GM18498 (cell line): ENCODE measurements around the gene CLOCK.
A peak's percentile ranks its signal among the peaks of the same experiment; 100 is the strongest.

Source experiments
- ATAC-seq: cut with Tn5 transposase; IDR thresholded peaks from one replicate; pipeline ENCODE4 v1.9.1; 2021; ENCODE audit warnings: mild to moderate bottlenecking, moderate library complexity; ENCODE audit not compliant: unreplicated experiment

Gene CLOCK

DNA sequence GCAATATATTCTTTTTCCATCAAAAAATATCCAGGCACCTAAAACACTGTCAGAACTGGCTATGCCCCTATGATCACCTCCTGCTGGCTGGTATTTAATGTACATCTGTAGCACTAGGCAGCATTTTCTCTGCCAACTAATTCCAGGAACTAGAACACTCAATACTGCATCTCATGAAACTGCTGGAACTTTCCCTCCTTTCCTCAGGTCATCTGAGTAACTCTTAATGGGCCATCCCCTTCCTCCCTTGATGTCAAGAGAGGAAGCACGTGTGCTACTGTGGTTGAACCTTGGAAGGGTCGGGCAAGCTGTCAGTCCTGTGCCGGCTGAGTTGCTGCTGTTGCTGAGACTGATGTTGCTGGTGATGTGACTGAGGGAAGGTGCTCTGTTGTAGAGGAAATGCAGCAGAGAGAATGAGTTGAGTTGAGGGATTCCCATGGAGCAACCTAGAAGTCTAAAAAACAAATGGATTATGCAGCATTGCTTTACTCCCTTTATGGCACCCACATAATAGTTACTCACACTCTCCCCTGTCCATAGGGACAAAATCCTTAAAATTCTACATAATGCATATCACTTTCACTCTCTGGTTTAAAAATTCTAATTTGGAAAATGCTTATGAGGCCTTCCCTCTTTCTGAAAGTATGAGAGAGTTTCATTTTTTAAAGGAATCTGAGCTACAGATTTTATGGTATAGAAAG is 111.4 kb downstream of the CLOCK start:
- peak; percentile 59 for ATAC-seq

DNA sequence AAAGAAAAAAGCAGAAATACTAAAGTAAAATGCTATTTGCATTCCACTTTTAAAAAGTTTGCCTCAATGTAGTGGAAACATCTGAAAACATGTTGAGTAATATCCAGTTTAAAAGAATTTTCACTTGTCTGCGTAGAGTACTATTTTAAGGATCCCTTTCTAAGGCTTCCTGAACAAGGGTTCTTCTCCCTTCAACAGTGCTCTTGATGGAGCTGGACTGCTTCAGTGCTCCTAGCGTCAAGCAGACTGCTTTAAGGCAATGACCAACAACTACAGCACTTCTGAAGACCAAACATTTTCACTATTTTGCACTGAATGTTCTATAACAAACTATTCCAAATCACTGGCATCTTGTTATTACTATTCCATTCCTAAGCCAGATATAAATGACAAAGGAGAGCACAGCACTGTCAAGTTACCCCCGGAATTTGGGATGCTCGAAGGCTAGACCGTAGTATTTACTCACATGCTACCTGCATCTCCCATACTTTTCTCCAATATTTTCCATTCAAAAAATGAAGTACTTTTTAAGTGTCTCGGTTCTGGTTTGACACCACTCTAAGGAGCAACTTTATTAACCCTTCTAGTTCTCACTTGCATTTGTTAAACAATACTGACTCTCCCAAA is 114.9 kb downstream of the CLOCK start:
- ATAC-seq, result no peak

- no peak for ATAC-seq
Measured at GRCh38 chr4:55424791-55425190, 121.9 kb downstream of the CLOCK start.

DNA sequence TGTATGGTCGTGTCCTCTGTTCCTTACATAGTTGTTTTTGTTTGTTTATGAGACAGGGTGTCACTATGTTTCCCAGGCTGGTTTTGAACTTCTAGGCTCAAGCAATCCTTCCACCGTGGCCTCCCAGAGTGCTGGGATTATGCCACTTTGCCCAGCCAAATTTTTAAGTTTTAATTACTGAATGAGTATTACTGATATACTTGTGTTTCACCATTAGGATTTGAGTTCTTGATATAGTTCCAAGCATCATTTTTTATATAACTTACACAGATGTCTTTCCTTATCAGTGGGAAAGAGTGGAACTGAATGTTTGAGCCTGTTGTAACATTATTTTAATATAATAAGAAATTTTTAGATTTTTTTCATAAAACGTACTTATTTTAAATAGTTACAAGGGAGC is 130.5 kb downstream of the CLOCK start:
- no peak for ATAC-seq

DNA sequence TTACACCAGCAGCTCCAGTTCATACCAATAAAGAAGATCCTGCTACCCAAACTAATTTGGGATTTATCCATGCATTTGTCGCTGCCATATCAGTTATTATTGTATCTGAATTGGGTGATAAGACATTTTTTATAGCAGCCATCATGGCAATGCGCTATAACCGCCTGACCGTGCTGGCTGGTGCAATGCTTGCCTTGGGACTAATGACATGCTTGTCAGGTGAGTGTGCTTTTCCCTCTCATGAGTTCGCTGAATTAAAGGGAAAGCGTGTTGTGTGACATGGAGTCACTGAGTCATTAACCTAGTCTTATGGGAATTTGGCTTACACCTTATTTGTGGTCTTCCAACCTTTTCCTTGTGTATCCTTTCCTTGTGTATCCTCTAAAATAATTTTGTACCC is 135.1 kb downstream of the CLOCK start:
- ATAC-seq, result no peak

DNA sequence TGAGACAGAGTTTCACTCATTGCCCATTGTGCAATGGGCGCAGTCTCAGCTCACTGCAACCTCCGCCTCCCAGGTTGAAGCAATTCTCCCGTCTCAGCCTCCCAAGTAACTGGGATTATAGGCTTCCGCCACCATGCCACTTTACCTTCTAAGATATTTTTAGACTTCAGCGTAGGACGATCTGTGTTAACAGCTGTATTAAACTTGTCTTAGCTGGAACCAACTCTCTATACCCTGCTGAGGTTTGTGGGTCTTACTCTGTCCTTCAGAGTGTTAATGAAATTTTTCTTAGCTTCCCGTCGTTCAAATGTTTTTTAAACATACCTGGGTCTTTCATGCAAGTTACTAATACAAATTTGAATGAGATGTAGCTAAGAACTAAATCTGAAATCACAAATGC is 136.3 kb downstream of the CLOCK start:
- ATAC-seq, result no peak

- ATAC-seq, result peak; percentile 78
Measured at GRCh38 chr4:55409468-55410171, 137.1 kb downstream of the CLOCK start.

DNA sequence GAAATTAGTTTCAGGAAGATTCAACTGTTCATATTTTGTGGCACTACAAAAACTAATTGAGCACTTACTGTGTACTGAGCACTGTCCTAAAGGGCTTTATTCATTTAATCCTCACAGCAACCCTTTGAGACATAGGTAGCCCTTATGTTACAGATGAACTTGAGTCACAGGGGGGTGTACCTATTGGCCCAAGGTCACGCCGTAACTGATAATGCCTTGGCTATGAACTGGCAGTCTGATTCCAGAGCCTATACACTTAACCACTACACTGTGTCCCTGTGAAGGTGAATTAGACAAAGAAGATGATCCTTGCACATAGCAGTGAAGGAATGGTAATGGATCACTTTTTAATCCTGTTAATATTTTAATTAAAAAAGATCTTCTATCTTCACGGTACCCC is 138.9 kb downstream of the CLOCK start:
- no peak for ATAC-seq

DNA sequence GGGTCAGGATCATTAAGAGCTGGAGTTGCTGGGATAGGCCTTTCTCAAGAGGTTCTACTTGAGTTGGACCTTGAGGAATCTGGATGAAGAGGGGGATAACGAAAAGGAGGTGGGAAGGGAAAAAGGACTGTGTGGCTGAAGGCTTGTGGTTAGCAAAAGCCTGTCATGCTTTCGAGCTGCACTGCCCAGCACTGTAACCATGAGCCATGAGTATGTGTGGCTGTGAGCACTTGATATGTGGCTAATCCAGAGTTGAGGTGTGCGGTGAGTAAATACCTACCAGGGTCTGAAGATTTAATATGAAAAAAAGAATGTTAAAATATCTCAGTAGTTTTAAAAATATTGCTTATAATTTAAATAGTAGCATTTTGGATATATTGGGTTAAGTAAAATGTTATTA is 139.6 kb downstream of the CLOCK start:
- ATAC-seq, result no peak

DNA sequence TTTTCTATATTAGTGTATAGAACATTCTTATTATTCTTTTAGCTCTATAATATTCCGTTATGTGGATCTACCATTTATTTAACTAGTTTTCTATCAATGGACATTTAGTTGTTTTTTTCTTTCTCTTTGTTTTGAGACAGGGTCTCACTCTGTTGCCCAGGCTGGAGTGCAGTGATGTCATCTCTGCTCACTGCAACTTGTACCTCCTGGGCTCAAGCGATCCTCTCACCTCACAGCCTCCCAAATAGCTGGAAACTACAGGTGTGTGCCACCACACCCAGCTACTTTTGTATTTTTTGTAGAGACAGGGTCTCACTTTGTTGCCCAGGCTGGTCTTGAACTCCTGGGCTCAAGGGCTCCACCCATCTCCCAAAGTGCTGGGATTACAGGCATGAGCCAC is 140.2 kb downstream of the CLOCK start:
- no peak for ATAC-seq

DNA sequence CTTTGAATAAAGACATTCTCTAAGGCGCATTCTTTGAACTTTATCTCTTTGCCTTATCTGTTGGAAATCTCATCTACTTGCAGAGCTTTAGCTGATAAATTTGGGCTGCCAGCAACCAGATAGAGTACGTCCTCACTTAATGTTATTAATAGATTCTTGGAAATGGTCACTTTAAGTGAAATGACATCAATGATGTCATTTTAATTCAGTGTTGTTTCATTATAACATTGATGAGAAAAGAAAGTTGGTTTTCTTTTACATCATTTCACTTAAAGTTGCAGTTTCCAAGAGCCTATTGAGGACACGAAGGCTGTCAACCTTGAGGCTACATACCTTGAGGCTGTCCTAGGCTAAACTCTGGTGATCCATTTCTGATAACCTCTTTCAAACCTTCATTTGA is 141.6 kb downstream of the CLOCK start:
- no peak for ATAC-seq

- ATAC-seq, result no peak
Measured at GRCh38 chr4:55399581-55399980, 147.1 kb downstream of the CLOCK start.

- ATAC-seq, result no peak
Measured at GRCh38 chr4:55398966-55399365, 147.7 kb downstream of the CLOCK start.

DNA sequence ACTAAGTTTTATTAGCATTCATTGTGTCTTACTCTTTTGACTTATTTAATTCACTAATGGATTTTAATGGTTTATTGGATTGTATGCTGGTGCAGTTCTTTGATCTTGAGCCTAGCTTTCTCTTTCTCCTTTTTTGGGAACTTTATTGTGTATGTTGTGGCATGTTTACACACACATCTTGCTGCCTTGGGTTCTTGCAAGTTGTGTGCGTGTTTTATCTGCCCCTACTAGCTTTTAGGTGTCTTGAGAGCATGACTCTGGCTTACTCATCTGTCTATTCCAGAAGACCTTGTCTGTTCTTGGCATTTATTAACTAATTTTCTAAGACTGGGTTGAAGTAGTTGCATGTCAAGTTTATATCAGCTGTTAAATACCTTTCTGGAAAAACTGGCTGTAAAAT is 148.2 kb downstream of the CLOCK start:
- no peak for ATAC-seq

DNA sequence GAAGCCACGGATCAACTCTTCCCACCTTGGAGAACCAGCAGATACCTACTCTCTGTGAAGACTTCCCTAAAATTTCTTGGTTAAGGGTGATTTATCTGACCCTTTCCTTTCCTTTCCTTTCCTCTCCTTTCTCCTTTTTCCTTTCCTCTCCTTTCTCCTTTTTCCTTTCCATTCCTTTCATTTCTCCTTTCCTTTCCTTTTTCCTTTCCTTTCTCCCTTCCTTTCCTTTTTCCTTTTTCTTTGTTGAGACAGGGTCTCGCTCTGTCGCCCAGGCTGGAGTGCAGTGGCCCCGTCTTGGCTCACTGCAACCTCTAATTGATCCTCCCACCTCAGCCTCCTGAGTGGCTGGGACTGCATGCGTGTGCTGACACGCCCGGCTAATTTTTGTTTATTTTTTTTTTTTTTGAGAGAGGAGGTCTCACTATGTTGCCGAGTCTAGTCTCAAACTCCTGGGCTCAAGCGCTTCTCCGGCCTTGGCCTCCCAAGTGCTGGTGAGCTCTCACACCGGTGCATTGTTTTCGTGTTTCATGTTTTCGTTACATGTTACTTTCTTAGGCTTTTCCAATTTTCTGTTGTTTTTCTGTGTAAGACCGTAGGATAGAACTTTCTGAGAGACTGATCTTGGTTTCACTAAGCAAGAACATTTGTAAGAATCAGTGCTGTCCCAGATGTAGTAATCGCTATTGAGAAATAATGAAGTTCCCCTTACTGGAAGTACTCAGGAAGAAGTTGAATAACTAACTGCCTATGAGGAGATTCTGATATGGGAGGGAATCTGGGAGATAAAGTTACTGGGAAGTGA is 149.0 kb downstream of the CLOCK start:
- ATAC-seq, result no peak

DNA sequence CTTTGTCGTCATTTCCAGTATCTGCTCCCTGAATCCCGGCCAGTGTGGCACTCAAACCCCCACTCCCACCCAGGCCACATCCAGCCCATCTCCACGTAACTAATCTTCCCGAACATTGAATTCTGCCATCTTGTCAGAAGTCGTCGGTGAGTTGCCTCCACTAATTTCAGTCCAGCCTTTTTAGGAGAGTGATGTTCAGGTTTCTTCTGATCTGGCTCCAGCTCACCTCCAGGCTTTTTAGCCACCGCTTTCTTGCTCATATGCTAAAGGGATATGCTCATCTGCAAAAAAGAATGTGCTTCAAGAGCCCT is 149.6 kb downstream of the CLOCK start:
- ATAC-seq, result no peak

GRCh38 chr4:55396308-55397125 is 150.2 kb downstream of the CLOCK start:
- peak; percentile 35 for ATAC-seq

GRCh38 chr4:55395529-55396307 is 151.0 kb downstream of the CLOCK start, which contains the start of gene TMEM165:
TSS of gene TMEM165 (plus strand) at chr4:55395957. CDS start at chr4:55396190, 233 bp downstream.
- ATAC-seq, result peak; percentile 95

DNA sequence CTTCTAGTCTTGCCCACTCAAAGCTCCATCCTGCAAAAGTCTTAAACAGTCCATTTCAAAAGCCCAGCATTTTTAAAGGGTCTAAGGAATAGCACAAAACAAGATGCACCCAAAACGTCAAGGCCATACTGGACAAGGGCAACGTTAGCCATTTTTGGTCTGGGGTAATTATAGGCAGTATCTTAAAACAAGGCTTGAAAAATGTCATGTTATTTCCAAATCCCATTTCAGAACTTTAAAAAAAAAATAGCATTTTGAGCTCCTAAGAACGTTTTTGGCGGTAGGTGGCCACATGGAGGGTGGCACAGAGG is 151.5 kb downstream of the CLOCK start:
- no peak for ATAC-seq
